CD4-positive, alpha-beta T cell treated with Interleukin-4 for 1 hour (primary cell): ENCODE data around the gene CREB3L1.
"Not testable (repeated sequence)": the region's sequence is repeated elsewhere in the genome, so short reads cannot be mapped to it uniquely, and the experiment has no call there.

ENCODE experiments used
- DNase-seq, 2 donors: peaks; one replicate each; pipeline ENCODE4 v3.0.0-alpha.2; 2020 to 2022

The CREB3L1 gene

GRCh38 chr11:46296528-46297448 lies 19.3 kb downstream of the CREB3L1 start:
- DNase-seq: no peak

GRCh38 chr11:46298699-46299433 lies 21.4 kb downstream of the CREB3L1 start:
- no peak for DNase-seq

- DNase-seq: no peak
Measured at GRCh38 chr11:46299451-46299961, 22.0 kb downstream of the CREB3L1 start.

GRCh38 chr11:46300270-46300669 lies 22.8 kb downstream of the CREB3L1 start:
- DNase-seq: no peak

- DNase-seq: peak in 1 of 2 donors; percentile 32
Measured at GRCh38 chr11:46302866-46303265, 25.4 kb downstream of the CREB3L1 start.

GRCh38 chr11:46304036-46304435 lies 26.6 kb downstream of the CREB3L1 start:
- not testable (repeated sequence) for DNase-seq

GRCh38 chr11:46304605-46305179 lies 27.2 kb downstream of the CREB3L1 start:
- DNase-seq: no peak

- DNase-seq: peak; percentile 25 to 44
Measured at GRCh38 chr11:46305295-46305694, 27.8 kb downstream of the CREB3L1 start.

- no peak for DNase-seq
Measured at GRCh38 chr11:46306296-46306853, 28.9 kb downstream of the CREB3L1 start.

- no peak for DNase-seq
Measured at GRCh38 chr11:46307369-46307768, 29.9 kb downstream of the CREB3L1 start.

GRCh38 chr11:46307785-46308341 lies 30.4 kb downstream of the CREB3L1 start:
- no peak for DNase-seq

GRCh38 chr11:46308631-46309419 lies 31.4 kb downstream of the CREB3L1 start:
- DNase-seq: peak; percentile 62 to 67

GRCh38 chr11:46309814-46310259 lies 32.4 kb downstream of the CREB3L1 start:
- peak in 1 of 2 donors; percentile 21 for DNase-seq

GRCh38 chr11:46315033-46315738 lies 37.7 kb downstream of the CREB3L1 start:
- peak; percentile 74 to 80 for DNase-seq

- DNase-seq: no peak
Measured at GRCh38 chr11:46315783-46316563, 38.5 kb downstream of the CREB3L1 start.

GRCh38 chr11:46319074-46319453 lies 41.6 kb downstream of the CREB3L1 start:
- no peak for DNase-seq

- DNase-seq: peak in 1 of 2 donors; percentile 52
Measured at GRCh38 chr11:46321757-46322156, 44.3 kb downstream of the CREB3L1 start.

GRCh38 chr11:46322759-46323158 lies 45.3 kb downstream of the CREB3L1 start:
- no peak for DNase-seq

- no peak for DNase-seq
Measured at GRCh38 chr11:46326813-46327416, 49.5 kb downstream of the CREB3L1 start.

- no peak for DNase-seq
Measured at GRCh38 chr11:46327829-46328228, 50.4 kb downstream of the CREB3L1 start.
